Breast epithelium (tissue), 3 donors: ENCODE measurements around the gene SCG2.

Experiments used
- POLR2A ChIP-seq: fragments of 450-650 bp; IDR thresholded peaks from one replicate; pipeline ENCODE4 v1.6.1; 2016; ENCODE audit warnings: antibody characterized with exemption, mild to moderate bottlenecking, moderate library complexity
- TF ChIP-seq, protein P1 (sequence below), 3 donors: fragments of 450-650 bp; IDR thresholded peaks; one replicate each; pipeline ENCODE4 v1.5.1; 2016 to 2017; ENCODE audit warnings: antibody characterized with exemption in 3 of 3, mild to moderate bottlenecking in 3 of 3, moderate library complexity in 3 of 3

DNA sequence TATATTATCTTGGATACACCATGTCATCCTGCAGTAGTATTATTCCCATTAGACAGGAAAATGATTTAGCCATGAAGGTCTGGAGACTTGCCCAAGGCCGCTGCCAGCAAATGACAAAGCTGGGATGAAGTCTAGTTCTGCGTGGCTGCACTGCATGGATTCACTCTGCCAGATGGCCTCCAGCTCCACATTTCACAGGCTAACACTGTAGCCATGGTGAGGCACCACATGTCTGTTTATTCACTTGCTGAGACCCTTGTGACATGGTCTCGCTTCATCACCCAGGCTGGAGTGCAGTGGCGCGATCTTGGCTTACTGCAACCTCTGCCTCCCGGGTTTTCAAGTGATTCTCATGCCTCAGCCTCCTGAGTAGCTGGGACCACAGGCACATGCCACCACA lies 31.5 kb upstream of the SCG2 start:
- TF ChIP-seq, protein P1, sequence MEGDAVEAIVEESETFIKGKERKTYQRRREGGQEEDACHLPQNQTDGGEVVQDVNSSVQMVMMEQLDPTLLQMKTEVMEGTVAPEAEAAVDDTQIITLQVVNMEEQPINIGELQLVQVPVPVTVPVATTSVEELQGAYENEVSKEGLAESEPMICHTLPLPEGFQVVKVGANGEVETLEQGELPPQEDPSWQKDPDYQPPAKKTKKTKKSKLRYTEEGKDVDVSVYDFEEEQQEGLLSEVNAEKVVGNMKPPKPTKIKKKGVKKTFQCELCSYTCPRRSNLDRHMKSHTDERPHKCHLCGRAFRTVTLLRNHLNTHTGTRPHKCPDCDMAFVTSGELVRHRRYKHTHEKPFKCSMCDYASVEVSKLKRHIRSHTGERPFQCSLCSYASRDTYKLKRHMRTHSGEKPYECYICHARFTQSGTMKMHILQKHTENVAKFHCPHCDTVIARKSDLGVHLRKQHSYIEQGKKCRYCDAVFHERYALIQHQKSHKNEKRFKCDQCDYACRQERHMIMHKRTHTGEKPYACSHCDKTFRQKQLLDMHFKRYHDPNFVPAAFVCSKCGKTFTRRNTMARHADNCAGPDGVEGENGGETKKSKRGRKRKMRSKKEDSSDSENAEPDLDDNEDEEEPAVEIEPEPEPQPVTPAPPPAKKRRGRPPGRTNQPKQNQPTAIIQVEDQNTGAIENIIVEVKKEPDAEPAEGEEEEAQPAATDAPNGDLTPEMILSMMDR (IDR thresholded peaks at IDR 0.05) = no peak
- TF ChIP-seq POLR2A = no peak
